ENCODE data around the gene LEFTY1. TPM values are rescaled to one million over a fixed set of nuclear protein-coding genes. Genes with fewer than 3 reads are reported as not detected.

The LEFTY1 gene
- total RNA-seq, 1 donor from 2014 or later, result 0.99 TPM

- peaks cover 13% of the 10 kb centered on the region for H3K4me1 Mint-ChIP-seq (ENCODE audit: low read depth)
- DNase-seq (ENCODE audit: low spot score), result no peak
- H3K9me3 Mint-ChIP-seq (ENCODE audit: low read depth), result no peaks in the 10 kb centered on the region
- peaks cover 14% of the 10 kb centered on the region for H3K36me3 Mint-ChIP-seq (ENCODE audit: low read depth)
- no peak overlapping the region for H3K4me3 Mint-ChIP-seq (ENCODE audit: unreplicated experiment)
- peak overlapping the region; percentile 22 for H3K27ac Mint-ChIP-seq (ENCODE audit: unreplicated experiment)
- TF ChIP-seq, protein P1, sequence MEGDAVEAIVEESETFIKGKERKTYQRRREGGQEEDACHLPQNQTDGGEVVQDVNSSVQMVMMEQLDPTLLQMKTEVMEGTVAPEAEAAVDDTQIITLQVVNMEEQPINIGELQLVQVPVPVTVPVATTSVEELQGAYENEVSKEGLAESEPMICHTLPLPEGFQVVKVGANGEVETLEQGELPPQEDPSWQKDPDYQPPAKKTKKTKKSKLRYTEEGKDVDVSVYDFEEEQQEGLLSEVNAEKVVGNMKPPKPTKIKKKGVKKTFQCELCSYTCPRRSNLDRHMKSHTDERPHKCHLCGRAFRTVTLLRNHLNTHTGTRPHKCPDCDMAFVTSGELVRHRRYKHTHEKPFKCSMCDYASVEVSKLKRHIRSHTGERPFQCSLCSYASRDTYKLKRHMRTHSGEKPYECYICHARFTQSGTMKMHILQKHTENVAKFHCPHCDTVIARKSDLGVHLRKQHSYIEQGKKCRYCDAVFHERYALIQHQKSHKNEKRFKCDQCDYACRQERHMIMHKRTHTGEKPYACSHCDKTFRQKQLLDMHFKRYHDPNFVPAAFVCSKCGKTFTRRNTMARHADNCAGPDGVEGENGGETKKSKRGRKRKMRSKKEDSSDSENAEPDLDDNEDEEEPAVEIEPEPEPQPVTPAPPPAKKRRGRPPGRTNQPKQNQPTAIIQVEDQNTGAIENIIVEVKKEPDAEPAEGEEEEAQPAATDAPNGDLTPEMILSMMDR (IDR thresholded peaks at IDR 0.05), result no peak
- no peaks in the 10 kb centered on the region for H3K27me3 Mint-ChIP-seq (ENCODE audit: low read depth)
Observed at GRCh38 chr1:225848030-225848955, 40.7 kb downstream of the LEFTY1 start.

GRCh38 chr1:225847610-225848009 is 41.3 kb downstream of the LEFTY1 start:
- TF ChIP-seq, protein P1 (IDR thresholded peaks at IDR 0.05), result no peak
- no peak for DNase-seq (ENCODE audit: low spot score)
- Mint-ChIP-seq H3K4me1 (ENCODE audit: low read depth) (peaks cover 13% of the 10 kb centered on the region), H3K4me3 (ENCODE audit: unreplicated experiment) (no peak overlapping the region), H3K9me3 (ENCODE audit: low read depth) (no peaks in the 10 kb centered on the region), H3K27me3 (ENCODE audit: low read depth) (no peaks in the 10 kb centered on the region), H3K36me3 (ENCODE audit: low read depth) (peaks cover 17% of the 10 kb centered on the region), H3K27ac (ENCODE audit: unreplicated experiment) (no peak overlapping the region)

DNA sequence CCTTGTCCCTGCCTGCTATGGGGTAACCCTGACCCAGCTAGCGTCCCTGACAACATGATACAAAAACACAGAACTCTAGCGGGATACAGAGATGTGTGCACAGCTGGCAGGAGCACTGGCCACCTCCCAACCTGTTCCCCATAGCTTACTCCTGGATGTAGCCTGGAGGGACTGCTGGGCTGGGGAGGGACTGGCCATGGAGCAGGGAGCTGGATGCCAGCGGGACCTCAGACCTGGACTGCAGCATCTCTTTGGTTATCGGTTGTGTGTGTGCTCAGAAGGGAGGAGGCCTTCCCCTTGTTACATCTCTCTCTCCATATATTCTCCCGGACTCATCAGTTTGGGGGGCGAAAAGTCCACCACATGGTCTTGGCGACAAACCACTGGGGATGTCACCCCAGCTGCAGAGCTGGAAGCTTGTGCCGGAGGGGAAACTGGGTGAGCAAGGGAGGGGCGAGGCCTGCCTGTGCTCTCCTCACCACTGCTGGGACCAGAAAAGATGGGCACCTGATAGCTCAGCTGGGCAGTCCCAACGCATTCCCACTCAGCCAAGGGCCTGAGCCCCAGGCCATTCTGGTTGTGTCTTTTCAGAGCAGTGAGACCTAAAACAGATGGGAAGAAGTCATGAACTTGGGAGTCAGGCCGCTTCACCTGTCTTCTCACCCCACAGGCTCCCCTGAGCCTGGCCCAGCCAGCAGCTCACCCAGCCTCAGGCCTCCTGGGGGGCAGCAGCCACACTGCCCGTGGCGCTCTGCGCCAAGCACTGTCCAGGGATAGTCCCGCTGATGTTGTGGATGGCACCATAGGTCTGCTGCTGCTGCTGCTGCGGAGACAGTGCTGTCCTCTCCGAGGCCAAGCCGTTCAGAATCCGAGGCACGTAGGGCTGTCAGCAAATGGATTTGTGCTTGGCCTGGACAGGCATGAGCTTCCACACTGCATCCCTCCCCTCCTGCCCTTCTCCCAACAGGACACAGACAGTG is 42.3 kb downstream of the LEFTY1 start:
- no peaks in the 10 kb centered on the region for H3K9me3 Mint-ChIP-seq (ENCODE audit: low read depth)
- no peak overlapping the region for H3K27ac Mint-ChIP-seq (ENCODE audit: unreplicated experiment)
- H3K36me3 Mint-ChIP-seq (ENCODE audit: low read depth), result peaks cover 15% of the 10 kb centered on the region
- H3K27me3 Mint-ChIP-seq (ENCODE audit: low read depth), result no peaks in the 10 kb centered on the region
- TF ChIP-seq, protein P1 (IDR thresholded peaks at IDR 0.05), result no peak
- H3K4me1 Mint-ChIP-seq (ENCODE audit: low read depth), result peaks cover 13% of the 10 kb centered on the region
- no peak overlapping the region for H3K4me3 Mint-ChIP-seq (ENCODE audit: unreplicated experiment)
- DNase-seq (ENCODE audit: low spot score), result no peak

DNA sequence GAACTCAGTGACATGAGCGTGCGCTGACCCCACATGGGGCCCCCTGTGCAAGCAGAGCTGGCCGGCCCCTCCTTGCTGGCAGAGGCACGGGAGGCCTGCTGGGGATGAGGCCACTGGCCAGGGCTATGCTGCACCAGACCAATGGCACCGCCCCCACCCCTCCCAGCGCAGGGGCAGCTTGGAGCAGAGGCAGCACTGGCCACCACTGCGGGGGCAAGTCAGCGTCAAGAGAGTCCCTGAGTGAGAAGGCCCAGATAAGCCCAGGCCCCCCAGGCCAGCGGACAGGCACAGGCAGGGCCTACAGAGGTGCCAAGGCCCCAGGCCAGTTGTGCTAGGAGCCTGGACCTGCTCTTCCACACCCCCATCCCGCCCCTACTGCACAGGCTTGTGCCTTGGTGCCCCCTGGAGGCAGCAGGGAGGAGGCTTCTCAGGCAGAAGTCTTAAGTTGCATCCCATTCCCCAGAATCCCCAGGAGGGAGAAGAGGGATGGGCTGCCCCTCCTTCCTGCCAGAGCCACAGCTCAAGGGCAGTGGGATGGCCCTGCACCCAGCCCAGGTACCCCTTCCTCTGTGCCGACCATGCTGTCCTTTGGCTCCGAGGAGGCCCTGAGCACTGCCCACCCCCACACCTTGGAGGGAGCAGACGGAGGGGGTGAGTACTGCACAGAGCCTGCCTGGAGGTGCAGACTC is 43.2 kb downstream of the LEFTY1 start:
- no peak for DNase-seq (ENCODE audit: low spot score)
- TF ChIP-seq, protein P1 (IDR thresholded peaks at IDR 0.05), result peak; percentile 83
- H3K36me3 Mint-ChIP-seq (ENCODE audit: low read depth), result peaks cover 12% of the 10 kb centered on the region
- H3K4me3 Mint-ChIP-seq (ENCODE audit: unreplicated experiment), result no peak overlapping the region
- H3K27ac Mint-ChIP-seq (ENCODE audit: unreplicated experiment), result no peak overlapping the region
- peaks cover 13% of the 10 kb centered on the region for H3K4me1 Mint-ChIP-seq (ENCODE audit: low read depth)
- H3K9me3 Mint-ChIP-seq (ENCODE audit: low read depth), result no peaks in the 10 kb centered on the region
- H3K27me3 Mint-ChIP-seq (ENCODE audit: low read depth), result no peaks in the 10 kb centered on the region

Measured in chondrocyte (in vitro differentiated cells).